Limb (tissue), 2 donors: ENCODE data around the gene BICDL1.
"Not testable (repeated sequence)": the region's sequence is repeated elsewhere in the genome, so short reads cannot be mapped to it uniquely, and the experiment has no call there.

Experiments
- DNase-seq, 2 donors: peaks; one replicate each; pipeline ENCODE4 v3.0.0-alpha.2; 2016; ENCODE audit errors: extremely low spot score in 2 of 2

The BICDL1 gene

GRCh38 chr12:119988472-119989360 lies at the start of gene BICDL1:
Gene BICDL1, plus strand, starts transcription at chr12:119989236. Its CDS starts 633 bp downstream, at chr12:119989869.
- peak; percentile 25 to 81 for DNase-seq

- DNase-seq = no peak
These were observed 48.1 kb upstream of the BICDL1 start for GRCh38 chr12:119940897-119941296.

DNA sequence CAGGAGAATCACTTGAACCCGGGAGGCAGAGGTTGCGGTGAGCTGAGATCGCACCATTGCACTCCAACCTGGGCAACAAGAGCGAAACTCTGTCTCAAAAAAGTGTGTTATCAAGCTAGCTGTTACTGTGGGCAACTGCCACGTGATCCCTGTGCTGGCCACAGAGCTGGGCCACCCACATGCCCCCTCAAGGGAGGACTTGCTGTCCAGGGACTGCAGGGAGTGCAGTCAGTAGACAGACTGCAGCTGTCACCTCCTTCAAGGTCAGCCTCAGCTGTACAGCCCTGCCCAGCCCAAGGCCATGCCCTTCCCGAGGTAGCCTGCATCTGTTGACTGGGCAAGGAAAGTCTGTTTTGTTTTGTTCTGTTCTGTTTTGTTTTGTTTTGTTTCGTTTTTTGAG lies 46.6 kb upstream of the BICDL1 start:
- no peak for DNase-seq

GRCh38 chr12:119946213-119946612 lies 42.8 kb upstream of the BICDL1 start:
- no peak for DNase-seq

- no peak for DNase-seq
These were observed 39.9 kb upstream of the BICDL1 start for GRCh38 chr12:119949145-119949544.

- DNase-seq = no peak
These were observed 39.4 kb upstream of the BICDL1 start for GRCh38 chr12:119949594-119949993.

DNA sequence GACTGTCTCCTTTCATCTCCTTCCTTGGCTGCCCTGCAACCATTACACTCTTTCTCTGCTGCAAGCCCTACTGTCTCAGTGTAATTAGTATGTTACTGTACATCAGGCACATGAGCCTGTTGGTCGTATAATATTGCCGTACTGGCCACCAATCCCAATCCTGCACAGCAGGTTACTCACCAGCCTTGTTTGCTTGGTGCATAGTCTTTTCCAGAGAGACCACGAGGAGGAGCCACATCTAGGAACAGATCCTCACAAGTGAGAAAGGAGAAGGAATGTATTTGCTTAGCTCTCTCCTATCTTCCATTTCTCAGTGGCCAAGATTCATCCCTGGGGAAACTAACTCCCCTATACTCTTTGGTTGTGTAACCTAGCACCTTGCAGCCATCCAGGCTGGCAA lies 33.0 kb upstream of the BICDL1 start:
- DNase-seq = no peak

- no peak for DNase-seq
These were observed 31.9 kb upstream of the BICDL1 start for GRCh38 chr12:119957135-119957534.

DNA sequence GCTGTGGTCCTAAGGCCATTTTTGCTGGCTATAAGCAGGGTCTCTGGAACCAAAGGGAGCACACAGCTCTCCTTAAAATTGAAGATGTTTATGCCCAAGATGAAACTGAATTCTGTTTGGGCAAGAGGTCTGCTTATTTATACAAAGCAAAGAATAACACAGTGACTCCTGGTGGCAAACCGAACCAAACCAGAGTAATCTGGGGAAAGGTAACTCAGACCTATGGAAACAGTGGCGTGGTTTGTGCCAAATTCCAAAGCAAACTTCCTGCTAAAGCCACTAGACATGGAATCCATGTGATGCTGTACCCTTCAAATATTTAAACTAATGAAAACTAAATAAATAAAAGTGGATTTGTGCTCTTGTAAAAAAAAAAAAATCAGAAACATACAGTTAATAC lies 29.6 kb upstream of the BICDL1 start:
- no peak for DNase-seq

- DNase-seq = no peak
These were observed 24.9 kb upstream of the BICDL1 start for GRCh38 chr12:119964123-119964522.

- no peak for DNase-seq
These were observed 24.1 kb upstream of the BICDL1 start for GRCh38 chr12:119964929-119965328.

DNA sequence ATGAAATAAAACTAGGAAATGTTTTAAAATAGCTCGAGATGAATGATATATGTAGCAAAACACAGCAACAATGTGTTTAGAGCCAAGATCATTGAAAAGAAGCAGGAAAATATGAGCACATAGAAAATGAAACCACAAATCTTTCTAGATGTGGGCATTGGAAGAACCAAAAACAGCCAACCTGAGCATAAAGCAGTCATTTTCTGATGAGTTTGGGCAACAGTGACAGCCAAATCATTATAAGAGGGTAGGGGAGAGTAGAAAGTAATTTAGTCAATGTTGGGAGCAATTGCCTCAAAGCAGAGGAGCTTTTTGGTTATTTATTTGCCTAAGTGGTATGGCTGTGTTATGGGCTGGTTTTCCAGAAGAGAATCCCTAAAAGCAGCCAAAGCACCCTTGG lies 8.8 kb upstream of the BICDL1 start:
- no peak for DNase-seq

DNA sequence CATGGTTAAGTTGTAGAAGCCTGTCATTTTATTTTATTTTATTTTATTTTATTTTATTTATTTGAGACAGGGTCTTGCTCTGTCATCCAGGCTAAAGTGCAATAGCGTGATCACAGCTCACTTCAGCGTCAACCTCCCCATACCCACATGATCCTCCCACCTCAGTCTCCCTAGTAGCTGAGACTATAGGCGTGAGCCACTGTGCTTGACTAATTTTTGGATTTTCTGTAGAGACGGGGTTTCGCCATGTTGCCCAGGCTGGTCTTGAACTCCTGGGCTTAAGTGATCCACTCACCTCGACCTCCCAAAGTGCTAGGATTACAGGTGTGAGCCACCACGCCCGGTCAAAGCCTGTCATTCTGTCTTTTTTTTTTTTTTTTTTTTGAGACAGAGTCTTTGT lies 8.3 kb upstream of the BICDL1 start:
- not testable (repeated sequence) for DNase-seq

GRCh38 chr12:119989361-119989730 lies 310 bp downstream of the BICDL1 start:
- peak; percentile 26 to 74 for DNase-seq

DNA sequence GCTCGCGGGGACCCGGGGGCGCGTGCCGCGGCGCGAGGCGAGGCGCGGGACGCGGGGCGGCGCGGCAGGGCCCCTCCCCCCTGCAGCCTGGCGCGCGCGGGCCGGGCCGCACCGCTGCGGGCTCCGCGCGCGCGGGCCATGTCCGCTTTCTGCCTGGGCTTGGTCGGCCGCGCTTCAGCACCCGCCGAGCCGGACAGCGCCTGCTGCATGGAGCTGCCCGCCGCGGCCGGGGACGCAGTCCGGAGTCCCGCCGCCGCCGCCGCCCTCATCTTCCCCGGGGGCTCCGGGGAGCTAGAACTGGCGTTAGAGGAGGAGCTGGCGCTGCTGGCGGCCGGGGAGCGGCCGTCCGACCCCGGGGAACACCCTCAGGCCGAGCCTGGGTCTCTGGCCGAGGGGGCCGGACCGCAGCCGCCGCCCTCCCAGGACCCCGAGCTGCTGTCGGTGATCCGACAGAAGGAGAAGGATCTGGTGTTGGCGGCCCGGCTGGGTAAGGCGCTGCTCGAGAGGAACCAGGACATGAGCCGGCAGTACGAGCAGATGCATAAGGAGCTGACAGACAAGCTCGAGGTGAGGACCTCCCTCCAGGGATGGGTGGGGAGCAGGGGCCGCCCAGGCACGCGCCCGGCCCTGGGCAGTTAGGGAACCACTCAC lies 820 bp downstream of the BICDL1 start:
- peak; percentile 56 to 91 for DNase-seq

- no peak for DNase-seq
These were observed 1.4 kb downstream of the BICDL1 start for GRCh38 chr12:119990382-119990874.

DNA sequence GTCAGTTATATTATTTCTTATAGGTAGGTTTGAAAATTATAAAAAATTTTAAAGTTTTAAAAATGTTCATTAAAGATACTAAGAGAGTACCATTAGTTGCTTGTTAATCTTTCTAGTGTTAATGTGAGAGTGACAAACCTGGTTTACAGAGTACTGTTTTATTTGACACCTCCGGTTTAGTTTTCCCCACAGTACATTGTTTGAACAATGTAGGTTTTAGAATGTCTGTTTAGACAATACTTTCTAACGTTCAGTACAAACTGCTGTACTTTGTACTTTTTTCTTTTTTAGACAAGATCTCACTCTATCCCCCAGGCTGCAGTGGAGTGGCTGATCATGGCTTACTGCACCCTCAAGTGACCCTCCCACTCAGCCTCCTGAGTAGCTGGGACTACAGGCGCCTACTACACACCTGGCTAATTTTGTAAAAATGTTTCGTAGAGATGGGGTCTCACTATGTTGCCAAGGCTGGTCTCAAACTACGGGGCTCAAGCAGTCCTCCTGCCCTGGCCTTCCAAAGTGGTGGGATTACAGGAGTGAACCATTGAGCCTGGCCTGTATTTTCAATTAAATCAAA lies 3.2 kb downstream of the BICDL1 start:
- no peak for DNase-seq

DNA sequence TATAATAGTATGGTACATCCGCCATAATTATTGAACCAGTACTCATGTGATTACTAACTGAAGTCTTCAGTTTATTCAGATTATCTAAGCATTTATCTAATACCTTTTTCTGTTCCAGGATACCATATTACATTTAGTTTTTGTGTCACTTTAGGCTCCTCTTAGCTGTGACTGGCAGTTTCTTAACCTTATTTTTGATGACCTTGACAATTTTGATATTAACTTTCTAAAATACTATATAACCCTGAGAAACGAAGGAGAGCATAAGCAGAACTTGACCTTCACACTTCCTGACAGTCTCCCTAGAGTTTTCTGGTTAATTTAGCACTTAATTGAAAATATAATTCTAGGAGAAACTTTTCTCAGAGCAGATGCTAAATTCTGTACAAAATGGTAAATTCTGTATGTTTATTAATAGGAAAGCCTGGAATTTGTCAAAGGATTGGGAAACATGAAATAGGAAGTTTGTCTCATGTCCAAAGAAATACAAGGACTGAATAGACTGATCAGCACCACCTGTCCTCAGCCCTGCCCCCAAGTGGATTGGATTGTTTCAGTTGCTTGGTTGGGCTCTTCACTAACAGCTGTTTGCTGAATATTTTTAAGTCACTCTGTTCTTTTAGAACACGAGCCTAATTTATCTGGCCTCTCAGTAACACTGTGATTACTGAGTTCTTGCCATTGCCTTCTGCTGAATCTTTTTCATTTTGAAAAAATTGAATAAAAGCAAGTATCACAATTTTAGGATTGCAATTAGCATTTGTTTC lies 6.0 kb downstream of the BICDL1 start:
- DNase-seq = no peak

GRCh38 chr12:119996417-119996816 lies 7.4 kb downstream of the BICDL1 start:
- DNase-seq = no peak

GRCh38 chr12:119998471-119999245 lies 9.6 kb downstream of the BICDL1 start:
- no peak for DNase-seq

- DNase-seq = no peak
These were observed 11.5 kb downstream of the BICDL1 start for GRCh38 chr12:120000556-120000955.
